GM23248 (cell line): ENCODE data around the gene DMC1. TPM values are rescaled to one million over a fixed set of nuclear protein-coding genes. Genes with fewer than 3 reads are reported as not detected.

ENCODE experiments used
- DNase-seq: peaks from one replicate; pipeline ENCODE4 v3.0.0-alpha.2; 2015
- H2AFZ ChIP-seq: fragments of 200-600 bp; sonication (generic); 2 replicates; pipeline ENCODE4 v1.6.1; 2016; ENCODE audit warnings: antibody characterized with exemption
- H3F3A ChIP-seq: fragments of 200-600 bp; sonication (generic); 2 replicates; pipeline ENCODE4 v1.6.1; 2016; ENCODE audit warnings: mild to moderate bottlenecking, antibody characterized with exemption, mixed run types; ENCODE audit not compliant: insufficient read depth
- H3K27ac ChIP-seq: fragments of 200-600 bp; sonication (generic); 2 replicates; pipeline ENCODE4 v1.5.1; 2016; ENCODE audit warnings: mild to moderate bottlenecking
- H3K27me3 ChIP-seq: fragments of 200-600 bp; sonication (generic); replicated peaks from 2 replicates; pipeline ENCODE4 v1.6.1; 2016; ENCODE audit warnings: mild to moderate bottlenecking; ENCODE audit not compliant: insufficient read depth
- H3K36me3 ChIP-seq: fragments of 200-600 bp; sonication (generic); 2 replicates; pipeline ENCODE4 v1.6.1; 2016; ENCODE audit warnings: low read depth, mild to moderate bottlenecking
- H3K4me1 ChIP-seq: fragments of 200-600 bp; sonication (generic); 2 replicates; pipeline ENCODE4 v1.6.1; 2016; ENCODE audit warnings: mild to moderate bottlenecking; ENCODE audit not compliant: insufficient read depth
- H3K4me2 ChIP-seq: fragments of 200-600 bp; sonication (generic); one replicate; pipeline ENCODE4 v1.6.1; 2016; ENCODE audit warnings: mild to moderate bottlenecking; ENCODE audit not compliant: unreplicated experiment
- H3K4me3 ChIP-seq: fragments of 200-600 bp; sonication (generic); 2 replicates; pipeline ENCODE4 v1.5.1; 2016; ENCODE audit warnings: mild to moderate bottlenecking
- H3K79me2 ChIP-seq: fragments of 200-600 bp; sonication (generic); 2 replicates; pipeline ENCODE4 v1.6.1; 2016; ENCODE audit warnings: mild to moderate bottlenecking; ENCODE audit not compliant: insufficient read depth
- H3K9ac ChIP-seq: fragments of 200-600 bp; sonication (generic); 2 replicates; pipeline ENCODE4 v1.6.1; 2016; ENCODE audit warnings: mild to moderate bottlenecking
- H3K9me2 ChIP-seq: fragments of 200-600 bp; sonication (generic); 2 replicates; pipeline ENCODE4 v1.6.1; 2016; ENCODE audit warnings: mixed run types, mild to moderate bottlenecking, moderate library complexity; ENCODE audit not compliant: insufficient read depth
- H3K9me3 ChIP-seq: fragments of 200-600 bp; sonication (generic); one replicate; pipeline ENCODE4 v1.6.1; 2017; ENCODE audit warnings: low read depth
- H4K20me1 ChIP-seq: fragments of 200-600 bp; sonication (generic); 2 replicates; pipeline ENCODE4 v1.6.0; 2016; ENCODE audit not compliant: insufficient read depth
- EZH2 ChIP-seq: fragments of 200-600 bp; sonication (generic); IDR thresholded peaks from 2 replicates; pipeline ENCODE4 v1.6.1; 2018; ENCODE audit warnings: antibody characterized with exemption, mild to moderate bottlenecking; ENCODE audit not compliant: insufficient read depth, poor library complexity, severe bottlenecking
- EZH2phosphoT487 ChIP-seq: fragments of 200-600 bp; sonication (generic); IDR thresholded peaks from 2 replicates; pipeline ENCODE4 v1.6.1; 2018; ENCODE audit warnings: antibody characterized with exemption, moderate library complexity, mild to moderate bottlenecking, low read depth; ENCODE audit not compliant: insufficient read depth
- WGBS, 2 experiments: methylation state at CpG; one replicate each; pipeline ENCODE4 v1.1.6; 2015 to 2017; ENCODE audit warnings: low lambda C conversion rate in 2 of 2, low coverage in 1 of 2; ENCODE audit errors: missing lambda C conversion rate in 2 of 2; 5-methylcytosine and 5-hydroxymethylcytosine counted together
- in situ Hi-C: fragments of 300-500 bp; cut with MboI; formaldehyde crosslinking; loops from 2 replicates; pipeline ENCODE4 v1.15.0; 2020
- polyA plus RNA-seq: library from polyadenylated mRNA; unstranded; fragments of >200 nt; fragmentation: Nextera tagmentation; extraction: Ambion mirVana; gene quantifications from 2 replicates; pipeline ENCODE4 v1.2.1, GENCODE V29; 2016
- total RNA-seq: library from RNA; depleted of rRNA; stranded (reverse); fragments of >200 nt; shearing (Covaris generic); gene quantifications from 2 replicates; pipeline ENCODE4 v1.2.3, GENCODE V29; 2014

DMC1 gene
- total and polyA plus RNA-seq, 2 experiments from 2014 or later, result 1.4 to 11.8 TPM

DNA sequence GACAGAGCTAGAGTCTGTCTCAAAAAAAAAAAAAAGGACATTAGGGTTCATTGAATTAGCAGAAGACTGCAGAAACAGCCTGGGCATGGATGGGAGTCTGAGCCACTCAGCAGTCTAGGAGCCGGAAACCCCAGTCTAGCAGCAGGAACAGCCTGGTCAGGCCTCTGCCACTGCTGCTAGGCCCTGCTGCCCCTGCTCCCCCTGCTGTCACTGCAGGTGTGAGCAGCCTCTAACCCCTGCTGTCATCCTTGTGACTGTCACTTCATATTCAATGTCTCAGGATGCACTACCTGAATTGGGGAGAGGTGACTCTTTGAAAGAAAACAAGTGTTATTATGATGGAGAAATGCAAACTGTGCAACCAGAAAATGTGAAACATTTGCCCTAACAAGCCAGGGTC, 56.9 kb downstream of the DMC1 start:
- no peaks in the 10 kb centered on the region for H3F3A ChIP-seq
- no peak overlapping the region for H2AFZ ChIP-seq
- DNase-seq, result no peak
- H3K27ac ChIP-seq, result no peak overlapping the region
- no peaks in the 10 kb centered on the region for H3K9me2 ChIP-seq
- no peaks in the 10 kb centered on the region for H3K9me3 ChIP-seq
- no peak overlapping the region for H3K9ac ChIP-seq
- H3K36me3 ChIP-seq, result no peaks in the 10 kb centered on the region
- no peak overlapping the region for H3K4me2 ChIP-seq
- H4K20me1 ChIP-seq, result no peaks in the 10 kb centered on the region
- no peak overlapping the region for H3K4me3 ChIP-seq
- no peak for TF ChIP-seq EZH2phosphoT487
- no peak for TF ChIP-seq EZH2
- in situ Hi-C loops, result no loop called here
- no peaks in the 10 kb centered on the region for H3K79me2 ChIP-seq
- WGBS, 2 experiments, result 83 to 100% methylated on average over 1 of the region's 1 CpG
- no peaks in the 10 kb centered on the region for H3K27me3 ChIP-seq
- H3K4me1 ChIP-seq, result no peaks in the 10 kb centered on the region

DNA sequence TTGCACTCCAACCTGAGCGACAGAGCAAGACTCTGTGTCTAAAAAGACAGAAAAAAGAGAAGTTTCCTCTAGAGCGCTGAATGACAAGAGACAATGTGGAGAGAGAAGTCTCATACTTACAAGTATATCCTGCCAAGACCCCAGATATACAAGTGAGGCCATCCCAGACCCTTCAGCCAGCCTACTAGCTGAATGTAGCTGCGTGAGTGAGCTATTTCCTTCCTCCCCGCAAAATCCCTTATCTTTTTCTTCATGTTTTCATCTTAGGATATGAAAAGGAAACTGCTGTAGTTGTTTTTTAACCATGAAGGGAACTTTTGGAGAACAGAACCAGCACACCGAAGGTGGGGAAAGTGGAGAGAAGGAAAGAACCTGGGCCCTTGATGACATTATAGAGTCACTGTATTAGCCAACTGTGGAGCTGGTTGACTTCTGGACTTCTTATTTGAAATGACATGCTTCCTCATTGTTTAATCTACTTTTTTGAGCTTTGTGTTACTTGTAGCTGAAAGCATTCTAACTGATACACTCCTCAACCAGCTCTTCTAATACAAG, 59.5 kb downstream of the DMC1 start:
- no peaks in the 10 kb centered on the region for H3K9me2 ChIP-seq

DNA sequence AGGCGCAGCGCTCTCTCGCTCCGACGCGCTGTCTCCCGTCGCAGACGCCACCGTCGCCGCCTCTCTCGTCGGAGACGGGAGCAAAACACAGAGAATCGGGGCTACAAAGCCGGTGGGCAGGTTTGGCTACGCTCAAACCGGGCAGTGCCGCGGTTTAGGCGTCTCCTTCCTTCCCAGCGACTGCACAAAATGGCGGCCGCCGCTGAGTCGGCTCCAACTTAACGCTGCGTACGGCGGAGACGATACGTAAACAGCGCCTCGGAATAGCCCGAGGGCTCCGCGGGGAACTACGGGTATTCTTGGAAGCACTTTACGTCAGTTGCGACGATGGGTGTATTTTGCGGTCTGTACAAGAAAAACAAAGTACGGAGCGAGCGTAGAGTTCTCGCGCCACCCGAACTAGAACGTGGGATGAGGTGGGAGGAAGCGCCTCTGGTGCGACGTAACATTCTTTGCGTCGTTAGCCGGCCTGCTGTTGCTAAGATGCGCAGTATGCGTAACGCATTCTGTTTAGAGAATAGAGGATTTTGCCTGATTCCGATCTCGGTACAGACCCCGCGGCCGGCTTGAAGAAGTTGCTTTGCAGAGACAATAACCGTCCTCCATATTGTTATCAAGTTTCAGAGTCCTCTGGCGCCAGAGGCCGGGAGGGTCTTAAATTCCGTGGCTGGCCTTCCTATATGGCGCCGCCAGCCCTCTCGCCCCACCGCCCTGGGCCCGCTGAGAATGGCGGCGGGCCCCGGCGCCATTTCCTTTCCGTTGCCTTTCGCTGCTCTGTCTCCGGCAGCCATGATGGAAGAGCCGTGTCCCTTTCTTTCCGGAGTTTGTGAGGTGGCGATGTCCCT, 63.6 kb downstream of the DMC1 start, which contains the start of gene DDX17:
TSS of gene DDX17 (minus strand) at position 194 of the 845 bp plus-strand sequence.
- no peak for TF ChIP-seq EZH2phosphoT487
- TF ChIP-seq EZH2, result no peak
- Histone ChIP-seq H3K9ac (peak within 1 kb of the TSS; percentile 99), H3K9me2 (no peaks in the 10 kb centered on the region), H3F3A (peaks cover 29% of the 10 kb centered on the region), H3K4me3 (peak within 1 kb of the TSS; percentile 92), H3K79me2 (peaks cover 47% of the 10 kb centered on the region), H3K9me3 (no peaks in the 10 kb centered on the region), H4K20me1 (peaks cover 31% of the 10 kb centered on the region), H3K27me3 (no peaks in the 10 kb centered on the region), H2AFZ (peak within 1 kb of the TSS; percentile 94), H3K4me2 (peak within 1 kb of the TSS; percentile 100), H3K36me3 (peaks cover 19% of the 10 kb centered on the region), H3K27ac (peak within 1 kb of the TSS; percentile 99), H3K4me1 (peaks cover 32% of the 10 kb centered on the region)
- 1% methylated on average over 81 to 83 of the region's 83 CpGs for WGBS, 2 experiments
- peak; percentile 98 for DNase-seq
- in situ Hi-C loops, result no loop called here

More for the DNA sequence above, 59.5 kb downstream of the DMC1 start:
- H3K27me3 ChIP-seq, result no peaks in the 10 kb centered on the region
- H3K9ac ChIP-seq, result no peak overlapping the region
- no peaks in the 10 kb centered on the region for H4K20me1 ChIP-seq
- H3K27ac ChIP-seq, result no peak overlapping the region
- no peaks in the 10 kb centered on the region for H3K9me3 ChIP-seq
- no peak overlapping the region for H3K4me2 ChIP-seq
- peaks cover 4% of the 10 kb centered on the region; the same call in 1 of the 2 replicates for H3K4me1 ChIP-seq
- no peak overlapping the region for H3K4me3 ChIP-seq
- WGBS, 2 experiments, result 92 to 96% methylated on average over 5 of the region's 5 CpGs
- TF ChIP-seq EZH2 (no peak), EZH2phosphoT487 (no peak)
- DNase-seq, result no peak
- no peak overlapping the region for H2AFZ ChIP-seq
- peaks cover 5% of the 10 kb centered on the region for H3K79me2 ChIP-seq
- in situ Hi-C loops, result no loop called here
- peaks cover 8% of the 10 kb centered on the region for H3F3A ChIP-seq
- H3K36me3 ChIP-seq, result no peaks in the 10 kb centered on the region

GRCh38 chr22:38505541-38506117, 64.4 kb downstream of the DMC1 start:
- peak overlapping the region; percentile 100 for H3K4me2 ChIP-seq
- in situ Hi-C loops, result no loop called here
- peaks cover 35% of the 10 kb centered on the region for H3F3A ChIP-seq
- H3K27ac ChIP-seq, result peak overlapping the region; percentile 99
- peak overlapping the region; percentile 99 for H3K9ac ChIP-seq
- H3K9me2 ChIP-seq, result no peaks in the 10 kb centered on the region
- 0 out of 2 replicates have a peak overlapping the region, but pooled peaks have one; percentile 14 for H2AFZ ChIP-seq
- H3K27me3 ChIP-seq, result no peaks in the 10 kb centered on the region
- H3K4me3 ChIP-seq, result peak overlapping the region; percentile 92
- 0 to 2% methylated on average over 45 of the region's 69 CpGs for WGBS, 2 experiments
- peaks cover 54% of the 10 kb centered on the region for H3K79me2 ChIP-seq
- H3K4me1 ChIP-seq, result peaks cover 35% of the 10 kb centered on the region
- TF ChIP-seq EZH2phosphoT487, result no peak
- no peak for TF ChIP-seq EZH2
- H3K9me3 ChIP-seq, result no peaks in the 10 kb centered on the region
- peaks cover 26% of the 10 kb centered on the region for H3K36me3 ChIP-seq
- DNase-seq, result peak; percentile 88
- peaks cover 37% of the 10 kb centered on the region for H4K20me1 ChIP-seq
